Amniotic epithelial cell (primary cell): ENCODE measurements around the gene CDK16.

ENCODE experiments used
- DNase-seq: peaks from one replicate; pipeline ENCODE4 v3.0.0-alpha.2; 2010; ENCODE audit warnings: low read depth

CDK16 gene

GRCh38 chrX:47218280-47218919 is at the start of gene CDK16:
CDK16 (plus strand) TSS chrX:47218681; CDS start chrX:47223558, 4,877 bp downstream.
- peak; percentile 67 for DNase-seq

- no peak for DNase-seq
These were observed 49.2 kb upstream of the CDK16 start for GRCh38 chrX:47169273-47169672.

GRCh38 chrX:47169726-47170515 is 48.6 kb upstream of the CDK16 start:
- peak; percentile 82 for DNase-seq

GRCh38 chrX:47170861-47171692 is 47.4 kb upstream of the CDK16 start:
- DNase-seq: no peak

GRCh38 chrX:47171996-47172395 is 46.5 kb upstream of the CDK16 start:
- no peak for DNase-seq

GRCh38 chrX:47172549-47172948 is 45.9 kb upstream of the CDK16 start:
- DNase-seq: no peak

- no peak for DNase-seq
These were observed 45.3 kb upstream of the CDK16 start for GRCh38 chrX:47172971-47173792.

GRCh38 chrX:47174376-47174775 is 44.1 kb upstream of the CDK16 start:
- no peak for DNase-seq

- no peak for DNase-seq
These were observed 43.5 kb upstream of the CDK16 start for GRCh38 chrX:47174846-47175587.

GRCh38 chrX:47175588-47175980 is 42.9 kb upstream of the CDK16 start:
- no peak for DNase-seq

GRCh38 chrX:47176101-47176740 is 42.3 kb upstream of the CDK16 start:
- DNase-seq: no peak

- no peak for DNase-seq
These were observed 41.4 kb upstream of the CDK16 start for GRCh38 chrX:47177079-47177478.

- DNase-seq: no peak
These were observed 40.1 kb upstream of the CDK16 start for GRCh38 chrX:47178337-47178736.

GRCh38 chrX:47179221-47179927 is 39.1 kb upstream of the CDK16 start:
- no peak for DNase-seq

GRCh38 chrX:47179928-47180255 is 38.6 kb upstream of the CDK16 start:
- DNase-seq: no peak

GRCh38 chrX:47180346-47180745 is 38.1 kb upstream of the CDK16 start:
- DNase-seq: no peak

GRCh38 chrX:47181301-47181700 is 37.2 kb upstream of the CDK16 start:
- no peak for DNase-seq

GRCh38 chrX:47182106-47182700 is 36.3 kb upstream of the CDK16 start:
- DNase-seq: no peak

- no peak for DNase-seq
These were observed 34.0 kb upstream of the CDK16 start for GRCh38 chrX:47184486-47184885.

GRCh38 chrX:47185241-47185640 is 33.2 kb upstream of the CDK16 start:
- DNase-seq: no peak
